Activated naive CD8-positive, alpha-beta T cell treated with anti-CD3 and anti-CD28 coated beads for 36 hours (primary cell): ENCODE data around the gene GTSE1. TPM values are rescaled to one million over a fixed set of nuclear protein-coding genes. Genes with fewer than 3 reads are reported as not detected.

Source experiments
- DNase-seq: peaks from one replicate; pipeline ENCODE4 v3.0.0; 2021
- H3K27ac Mint-ChIP-seq: one replicate; pipeline ENCODE4 v1.8.0; 2022; ENCODE audit warnings: mild to moderate bottlenecking, moderate library complexity, mixed read lengths
- H3K27me3 Mint-ChIP-seq: one replicate; pipeline ENCODE4 v1.8.0; 2022; ENCODE audit warnings: mild to moderate bottlenecking, mixed read lengths
- H3K36me3 Mint-ChIP-seq: one replicate; pipeline ENCODE4 v1.8.0; 2021; ENCODE audit warnings: mild to moderate bottlenecking, mixed read lengths
- H3K4me1 Mint-ChIP-seq: one replicate; pipeline ENCODE4 v1.8.0; 2021; ENCODE audit warnings: mixed read lengths
- H3K4me3 Mint-ChIP-seq: one replicate; pipeline ENCODE4 v1.8.0; 2022; ENCODE audit warnings: mild to moderate bottlenecking, moderate library complexity, mixed read lengths
- H3K9me3 Mint-ChIP-seq: one replicate; pipeline ENCODE4 v1.8.0; 2022; ENCODE audit warnings: mixed read lengths
- total RNA-seq, 2 experiments: library from RNA; stranded (reverse); gene quantifications; one replicate each; pipeline ENCODE4 v1.2.3, GENCODE V29; 2021

GTSE1 gene
- total RNA-seq, 2 experiments from 2014 or later = 37.3 to 42.0 TPM

- Mint-ChIP-seq H3K4me1 (no peaks in the 10 kb centered on the region), H3K27ac (no peak overlapping the region), H3K27me3 (no peaks in the 10 kb centered on the region), H3K4me3 (no peak overlapping the region), H3K9me3 (no peaks in the 10 kb centered on the region), H3K36me3 (peaks cover 24% of the 10 kb centered on the region)
- DNase-seq = no peak
Observed at GRCh38 chr22:46323162-46323561, 26.5 kb downstream of the GTSE1 start.

- Mint-ChIP-seq H3K27ac (no peak overlapping the region), H3K4me1 (no peaks in the 10 kb centered on the region), H3K9me3 (no peaks in the 10 kb centered on the region), H3K27me3 (no peaks in the 10 kb centered on the region), H3K36me3 (peaks cover 15% of the 10 kb centered on the region), H3K4me3 (no peak overlapping the region)
- DNase-seq = no peak
Observed at GRCh38 chr22:46326066-46326680, 29.5 kb downstream of the GTSE1 start.

- no peaks in the 10 kb centered on the region for H3K27me3 Mint-ChIP-seq
- H3K4me3 Mint-ChIP-seq = no peak overlapping the region
- H3K9me3 Mint-ChIP-seq = no peaks in the 10 kb centered on the region
- H3K36me3 Mint-ChIP-seq = peaks cover 15% of the 10 kb centered on the region
- H3K4me1 Mint-ChIP-seq = no peaks in the 10 kb centered on the region
- no peak for DNase-seq
- H3K27ac Mint-ChIP-seq = no peak overlapping the region
Observed at GRCh38 chr22:46327691-46328465, 31.2 kb downstream of the GTSE1 start.

GRCh38 chr22:46328797-46329196 is 32.1 kb downstream of the GTSE1 start:
- H3K4me3 Mint-ChIP-seq = no peak overlapping the region
- DNase-seq = no peak
- H3K27me3 Mint-ChIP-seq = no peaks in the 10 kb centered on the region
- H3K4me1 Mint-ChIP-seq = no peaks in the 10 kb centered on the region
- H3K9me3 Mint-ChIP-seq = no peaks in the 10 kb centered on the region
- no peak overlapping the region for H3K27ac Mint-ChIP-seq
- H3K36me3 Mint-ChIP-seq = peaks cover 18% of the 10 kb centered on the region

- H3K27ac Mint-ChIP-seq = no peak overlapping the region
- no peaks in the 10 kb centered on the region for H3K9me3 Mint-ChIP-seq
Observed at GRCh38 chr22:46329616-46330015, 32.9 kb downstream of the GTSE1 start.

GRCh38 chr22:46330426-46330825 is 33.8 kb downstream of the GTSE1 start:
- DNase-seq = no peak
- Mint-ChIP-seq H3K4me1 (peaks cover 4% of the 10 kb centered on the region), H3K9me3 (no peaks in the 10 kb centered on the region), H3K36me3 (peaks cover 12% of the 10 kb centered on the region), H3K4me3 (no peak overlapping the region), H3K27ac (no peak overlapping the region), H3K27me3 (no peaks in the 10 kb centered on the region)

More at GRCh38 chr22:46329616-46330015, 32.9 kb downstream of the GTSE1 start:
- Mint-ChIP-seq H3K36me3 (peaks cover 12% of the 10 kb centered on the region), H3K4me1 (peaks cover 3% of the 10 kb centered on the region), H3K4me3 (no peak overlapping the region), H3K27me3 (no peaks in the 10 kb centered on the region)
- no peak for DNase-seq

- H3K27me3 Mint-ChIP-seq = no peaks in the 10 kb centered on the region
- H3K9me3 Mint-ChIP-seq = no peaks in the 10 kb centered on the region
- peaks cover 11% of the 10 kb centered on the region for H3K36me3 Mint-ChIP-seq
- no peak overlapping the region for H3K4me3 Mint-ChIP-seq
- H3K4me1 Mint-ChIP-seq = peaks cover 6% of the 10 kb centered on the region
- no peak for DNase-seq
- H3K27ac Mint-ChIP-seq = no peak overlapping the region
Observed at GRCh38 chr22:46331496-46331895, 34.8 kb downstream of the GTSE1 start.

GRCh38 chr22:46335201-46336118 is 38.8 kb downstream of the GTSE1 start, which contains the start of gene TRMU:
Gene TRMU (plus strand): TSS chr22:46335714. CDS start chr22:46335765, 51 bp downstream.
- Mint-ChIP-seq H3K27ac (peak within 1 kb of the TSS; percentile 94), H3K9me3 (no peaks in the 10 kb centered on the region), H3K36me3 (peaks cover 34% of the 10 kb centered on the region), H3K4me1 (peaks cover 26% of the 10 kb centered on the region), H3K27me3 (no peaks in the 10 kb centered on the region), H3K4me3 (peak within 1 kb of the TSS; percentile 95)
- peak; percentile 84 for DNase-seq

- Mint-ChIP-seq H3K27ac (peak overlapping the region; percentile 94), H3K4me1 (peaks cover 26% of the 10 kb centered on the region), H3K27me3 (no peaks in the 10 kb centered on the region), H3K4me3 (peak overlapping the region; percentile 95), H3K36me3 (peaks cover 39% of the 10 kb centered on the region), H3K9me3 (no peaks in the 10 kb centered on the region)
- peak; percentile 14 for DNase-seq
Observed at GRCh38 chr22:46336119-46337078, 39.7 kb downstream of the GTSE1 start.

GRCh38 chr22:46337870-46338269 is 41.2 kb downstream of the GTSE1 start:
- H3K27me3 Mint-ChIP-seq = no peaks in the 10 kb centered on the region
- H3K4me3 Mint-ChIP-seq = peak overlapping the region; percentile 43
- no peak for DNase-seq
- H3K27ac Mint-ChIP-seq = no peak overlapping the region
- H3K4me1 Mint-ChIP-seq = peaks cover 26% of the 10 kb centered on the region
- no peaks in the 10 kb centered on the region for H3K9me3 Mint-ChIP-seq
- H3K36me3 Mint-ChIP-seq = peaks cover 40% of the 10 kb centered on the region

GRCh38 chr22:46338636-46339035 is 42.0 kb downstream of the GTSE1 start:
- H3K27ac Mint-ChIP-seq = peak overlapping the region; percentile 23
- no peaks in the 10 kb centered on the region for H3K9me3 Mint-ChIP-seq
- DNase-seq = no peak
- H3K4me3 Mint-ChIP-seq = no peak overlapping the region
- peaks cover 37% of the 10 kb centered on the region for H3K36me3 Mint-ChIP-seq
- H3K27me3 Mint-ChIP-seq = no peaks in the 10 kb centered on the region
- peaks cover 26% of the 10 kb centered on the region for H3K4me1 Mint-ChIP-seq

GRCh38 chr22:46339956-46340355 is 43.3 kb downstream of the GTSE1 start:
- peaks cover 47% of the 10 kb centered on the region for H3K36me3 Mint-ChIP-seq
- DNase-seq = no peak
- H3K4me1 Mint-ChIP-seq = peaks cover 22% of the 10 kb centered on the region
- H3K27ac Mint-ChIP-seq = no peak overlapping the region
- H3K27me3 Mint-ChIP-seq = no peaks in the 10 kb centered on the region
- H3K9me3 Mint-ChIP-seq = no peaks in the 10 kb centered on the region
- no peak overlapping the region for H3K4me3 Mint-ChIP-seq

- DNase-seq = no peak
- H3K36me3 Mint-ChIP-seq = peaks cover 47% of the 10 kb centered on the region
- H3K9me3 Mint-ChIP-seq = no peaks in the 10 kb centered on the region
- no peak overlapping the region for H3K27ac Mint-ChIP-seq
- H3K4me1 Mint-ChIP-seq = peaks cover 22% of the 10 kb centered on the region
- H3K27me3 Mint-ChIP-seq = no peaks in the 10 kb centered on the region
- no peak overlapping the region for H3K4me3 Mint-ChIP-seq
Observed at GRCh38 chr22:46340676-46341075, 44.0 kb downstream of the GTSE1 start.
